ENCODE results near the gene JAKMIP3.

The JAKMIP3 gene

GRCh38 chr10:132069122-132069848, 3.5 kb downstream of the JAKMIP3 start:
- no peak for ATAC-seq
- TF ChIP-seq SNAI2 (CRISPR knock-in tag; IDR thresholded peaks at IDR 0.05): no peak
- TF ChIP-seq, protein P1, sequence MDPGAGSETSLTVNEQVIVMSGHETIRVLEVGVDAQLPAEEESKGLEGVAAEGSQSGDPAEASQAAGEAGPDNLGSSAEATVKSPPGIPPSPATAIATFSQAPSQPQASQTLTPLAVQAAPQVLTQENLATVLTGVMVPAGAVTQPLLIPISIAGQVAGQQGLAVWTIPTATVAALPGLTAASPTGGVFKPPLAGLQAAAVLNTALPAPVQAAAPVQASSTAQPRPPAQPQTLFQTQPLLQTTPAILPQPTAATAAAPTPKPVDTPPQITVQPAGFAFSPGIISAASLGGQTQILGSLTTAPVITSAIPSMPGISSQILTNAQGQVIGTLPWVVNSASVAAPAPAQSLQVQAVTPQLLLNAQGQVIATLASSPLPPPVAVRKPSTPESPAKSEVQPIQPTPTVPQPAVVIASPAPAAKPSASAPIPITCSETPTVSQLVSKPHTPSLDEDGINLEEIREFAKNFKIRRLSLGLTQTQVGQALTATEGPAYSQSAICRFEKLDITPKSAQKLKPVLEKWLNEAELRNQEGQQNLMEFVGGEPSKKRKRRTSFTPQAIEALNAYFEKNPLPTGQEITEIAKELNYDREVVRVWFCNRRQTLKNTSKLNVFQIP (CRISPR knock-in tag; IDR thresholded peaks at IDR 0.05; ENCODE audit: borderline replicate concordance, low read depth): no peak
- TF ChIP-seq ESRRG (CRISPR knock-in tag; IDR thresholded peaks at IDR 0.05): no peak
- TF ChIP-seq, protein P2, sequence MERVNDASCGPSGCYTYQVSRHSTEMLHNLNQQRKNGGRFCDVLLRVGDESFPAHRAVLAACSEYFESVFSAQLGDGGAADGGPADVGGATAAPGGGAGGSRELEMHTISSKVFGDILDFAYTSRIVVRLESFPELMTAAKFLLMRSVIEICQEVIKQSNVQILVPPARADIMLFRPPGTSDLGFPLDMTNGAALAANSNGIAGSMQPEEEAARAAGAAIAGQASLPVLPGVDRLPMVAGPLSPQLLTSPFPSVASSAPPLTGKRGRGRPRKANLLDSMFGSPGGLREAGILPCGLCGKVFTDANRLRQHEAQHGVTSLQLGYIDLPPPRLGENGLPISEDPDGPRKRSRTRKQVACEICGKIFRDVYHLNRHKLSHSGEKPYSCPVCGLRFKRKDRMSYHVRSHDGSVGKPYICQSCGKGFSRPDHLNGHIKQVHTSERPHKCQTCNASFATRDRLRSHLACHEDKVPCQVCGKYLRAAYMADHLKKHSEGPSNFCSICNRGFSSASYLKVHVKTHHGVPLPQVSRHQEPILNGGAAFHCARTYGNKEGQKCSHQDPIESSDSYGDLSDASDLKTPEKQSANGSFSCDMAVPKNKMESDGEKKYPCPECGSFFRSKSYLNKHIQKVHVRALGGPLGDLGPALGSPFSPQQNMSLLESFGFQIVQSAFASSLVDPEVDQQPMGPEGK (CRISPR knock-in tag; IDR thresholded peaks at IDR 0.05; ENCODE audit: borderline replicate concordance): no peak
- TF ChIP-seq ZC3H10 (CRISPR knock-in tag; IDR thresholded peaks at IDR 0.05): no peak
- no peak for TF ChIP-seq ZNF70 (CRISPR knock-in tag; IDR thresholded peaks at IDR 0.05)
- TF ChIP-seq GLIS3 (CRISPR knock-in tag; IDR thresholded peaks at IDR 0.05): no peak
- TF ChIP-seq ZNF565 (CRISPR knock-in tag; conservative IDR thresholded peaks at IDR 0.05; ENCODE audit: low read depth): no peak
- no peak for TF ChIP-seq TOX (CRISPR knock-in tag; IDR thresholded peaks at IDR 0.05; ENCODE audit: borderline replicate concordance)
- no peak for TF ChIP-seq PPARA (CRISPR knock-in tag; IDR thresholded peaks at IDR 0.05; ENCODE audit: borderline replicate concordance)
- TF ChIP-seq ISL1 (CRISPR knock-in tag; IDR thresholded peaks at IDR 0.05): no peak
- TF ChIP-seq, protein P3, sequence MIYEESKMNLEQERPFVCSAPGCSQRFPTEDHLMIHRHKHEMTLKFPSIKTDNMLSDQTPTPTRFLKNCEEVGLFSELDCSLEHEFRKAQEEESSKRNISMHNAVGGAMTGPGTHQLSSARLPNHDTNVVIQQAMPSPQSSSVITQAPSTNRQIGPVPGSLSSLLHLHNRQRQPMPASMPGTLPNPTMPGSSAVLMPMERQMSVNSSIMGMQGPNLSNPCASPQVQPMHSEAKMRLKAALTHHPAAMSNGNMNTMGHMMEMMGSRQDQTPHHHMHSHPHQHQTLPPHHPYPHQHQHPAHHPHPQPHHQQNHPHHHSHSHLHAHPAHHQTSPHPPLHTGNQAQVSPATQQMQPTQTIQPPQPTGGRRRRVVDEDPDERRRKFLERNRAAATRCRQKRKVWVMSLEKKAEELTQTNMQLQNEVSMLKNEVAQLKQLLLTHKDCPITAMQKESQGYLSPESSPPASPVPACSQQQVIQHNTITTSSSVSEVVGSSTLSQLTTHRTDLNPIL (CRISPR knock-in tag; IDR thresholded peaks at IDR 0.05; ENCODE audit: low read depth): no peak
- no peak for TF ChIP-seq OSR1 (CRISPR knock-in tag; IDR thresholded peaks at IDR 0.05)
- TF ChIP-seq ZFP30 (CRISPR knock-in tag; IDR thresholded peaks at IDR 0.05): no peak
- TF ChIP-seq BACH2 (CRISPR knock-in tag; IDR thresholded peaks at IDR 0.05; ENCODE audit: borderline replicate concordance): no peak
- no peak for TF ChIP-seq RARB (CRISPR knock-in tag; IDR thresholded peaks at IDR 0.05)
- no peak for TF ChIP-seq TSHZ2 (CRISPR knock-in tag; IDR thresholded peaks at IDR 0.05)
- TF ChIP-seq ZNF8 (CRISPR knock-in tag; IDR thresholded peaks at IDR 0.05): no peak

DNA sequence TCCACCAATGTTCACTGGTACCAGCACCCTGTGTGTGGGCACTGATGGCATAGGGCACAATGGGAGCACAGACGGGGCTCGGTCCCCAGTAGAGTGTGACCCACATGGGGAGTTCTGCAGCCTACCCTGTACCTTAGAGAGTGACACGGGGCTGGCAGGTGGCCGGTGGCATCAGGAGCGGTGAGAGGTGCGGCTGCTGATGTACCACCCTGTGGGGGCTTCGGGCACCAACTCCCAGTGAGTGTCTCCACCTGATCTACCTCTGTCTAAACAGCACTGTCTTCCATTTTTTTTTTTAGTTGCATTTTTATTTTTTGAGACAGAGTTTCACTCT, 4.1 kb downstream of the JAKMIP3 start:
- no peak for TF ChIP-seq ZFP3 (CRISPR knock-in tag; IDR thresholded peaks at IDR 0.05)
- no peak for TF ChIP-seq PPARA (CRISPR knock-in tag; IDR thresholded peaks at IDR 0.05; ENCODE audit: borderline replicate concordance)
- no peak for TF ChIP-seq TCF4 (CRISPR knock-in tag; IDR thresholded peaks at IDR 0.05; ENCODE audit: borderline replicate concordance)
- TF ChIP-seq TOX (CRISPR knock-in tag; IDR thresholded peaks at IDR 0.05; ENCODE audit: borderline replicate concordance): no peak
- no peak for TF ChIP-seq OSR1 (CRISPR knock-in tag; IDR thresholded peaks at IDR 0.05)
- no peak for TF ChIP-seq ZNF70 (CRISPR knock-in tag; IDR thresholded peaks at IDR 0.05)
- TF ChIP-seq SNAI2 (CRISPR knock-in tag; IDR thresholded peaks at IDR 0.05): no peak
- TF ChIP-seq ESRRG (CRISPR knock-in tag; IDR thresholded peaks at IDR 0.05): no peak
- TF ChIP-seq ARNTL (CRISPR knock-in tag; IDR thresholded peaks at IDR 0.05; ENCODE audit: borderline replicate concordance, low read depth): no peak
- TF ChIP-seq CSDC2 (CRISPR knock-in tag; IDR thresholded peaks at IDR 0.05): no peak
- TF ChIP-seq BACH2 (CRISPR knock-in tag; IDR thresholded peaks at IDR 0.05; ENCODE audit: borderline replicate concordance): no peak
- no peak for TF ChIP-seq ZNF8 (CRISPR knock-in tag; IDR thresholded peaks at IDR 0.05)
- TF ChIP-seq RARB (CRISPR knock-in tag; IDR thresholded peaks at IDR 0.05): no peak
- no peak for TF ChIP-seq ISL1 (CRISPR knock-in tag; IDR thresholded peaks at IDR 0.05)
- ATAC-seq: no peak

GRCh38 chr10:132070724-132071123, 5.0 kb downstream of the JAKMIP3 start:
- TF ChIP-seq GLIS3 (CRISPR knock-in tag; IDR thresholded peaks at IDR 0.05) (no peak), ESRRG (CRISPR knock-in tag; IDR thresholded peaks at IDR 0.05) (no peak), ZFP30 (CRISPR knock-in tag; IDR thresholded peaks at IDR 0.05) (no peak), ZNF565 (CRISPR knock-in tag; conservative IDR thresholded peaks at IDR 0.05; ENCODE audit: low read depth) (no peak), OSR1 (CRISPR knock-in tag; IDR thresholded peaks at IDR 0.05) (no peak), ARNTL (CRISPR knock-in tag; IDR thresholded peaks at IDR 0.05; ENCODE audit: borderline replicate concordance, low read depth) (no peak), ISL1 (CRISPR knock-in tag; IDR thresholded peaks at IDR 0.05) (no peak), TCF4 (CRISPR knock-in tag; IDR thresholded peaks at IDR 0.05; ENCODE audit: borderline replicate concordance) (no peak)
- TF ChIP-seq, protein P3 (CRISPR knock-in tag; IDR thresholded peaks at IDR 0.05; ENCODE audit: low read depth): no peak
- ATAC-seq: no peak

Data from SK-N-SH treated with all-trans-retinoic acid at 6 μM for 48 hours (cell line).